Esophagus squamous epithelium (tissue), 5 donors: ENCODE data around the gene NLN. TPM values are rescaled to one million over a fixed set of nuclear protein-coding genes. Genes with fewer than 3 reads are reported as not detected.

ENCODE experiments used
- DNase-seq: peaks from one replicate; lab custom pipeline; 2025; lab: John Stamatoyannopoulos, UW
- H3K27ac ChIP-seq, 4 donors: fragments of 200-600 bp; sonication (generic); one replicate each; pipeline ENCODE4 v1.5.1; 2016 to 2019; ENCODE audit warnings: mild to moderate bottlenecking in 1 of 4
- H3K27me3 ChIP-seq, 4 donors: fragments of 200-600 bp; sonication (generic); 1 replicate in 3 of 4; 2 replicates in 1 of 4; pipeline versions ENCODE4 v1.5.1 to v1.6.0; 2017 to 2021; ENCODE audit warnings: antibody characterized with exemption in 1 of 4
- H3K36me3 ChIP-seq, 3 donors: fragments of 200-600 bp; sonication (generic); one replicate each; pipeline ENCODE4 v1.5.1; 2016 to 2019
- H3K4me1 ChIP-seq, 3 donors: fragments of 200-600 bp; sonication (generic); one replicate each; pipeline ENCODE4 v1.5.1; 2017 to 2019
- H3K4me3 ChIP-seq, 4 donors: fragments of 200-600 bp; sonication (generic); 1 replicate in 3 of 4; 2 replicates in 1 of 4; pipeline ENCODE4 v1.5.1; 2016 to 2019; ENCODE audit warnings: mild to moderate bottlenecking in 2 of 4, moderate library complexity in 1 of 4
- H3K9me3 ChIP-seq, 3 donors: fragments of 200-600 bp; sonication (generic); one replicate each; pipeline ENCODE4 v1.5.1; 2016 to 2019
- POLR2A ChIP-seq, 4 donors: fragments of 450-650 bp; IDR thresholded peaks; one replicate each; pipeline ENCODE4 v1.6.1; 2017; ENCODE audit warnings: antibody characterized with exemption in 4 of 4, mild to moderate bottlenecking in 4 of 4, moderate library complexity in 3 of 4
- WGBS, 2 donors: methylation state at CpG; one replicate each; pipeline ENCODE4 v1.1.5; 2018; 5-methylcytosine and 5-hydroxymethylcytosine counted together
- intact Hi-C: fragments of 100-400 bp; cut with DNase I; formaldehyde crosslinking; loops from one replicate; pipeline ENCODE4 v1.15.0; 2022
- total RNA-seq, 4 donors: library from RNA; depleted of rRNA; stranded (reverse); fragments of >200 nt; gene quantifications; one replicate each; pipeline ENCODE4 v1.1.0, GENCODE V29; 2016
- TF ChIP-seq, protein P1 (sequence below), 6 experiments: fragments of 450-650 bp in 4 of 6; fragments of 200-600 bp in 2 of 6; sonication (generic) in 2 of 6; IDR thresholded peaks; one replicate each; pipeline ENCODE4 v1.5.1; 2016 to 2019; ENCODE audit warnings: antibody characterized with exemption in 6 of 6, mild to moderate bottlenecking in 4 of 6, moderate library complexity in 4 of 6
- donor health status: DM: yes; HTN: yes; CAD: no.

NLN gene
- total RNA-seq, 4 donors from 2014 or later = 4.9 to 22.1 (median 19.2) TPM

DNA sequence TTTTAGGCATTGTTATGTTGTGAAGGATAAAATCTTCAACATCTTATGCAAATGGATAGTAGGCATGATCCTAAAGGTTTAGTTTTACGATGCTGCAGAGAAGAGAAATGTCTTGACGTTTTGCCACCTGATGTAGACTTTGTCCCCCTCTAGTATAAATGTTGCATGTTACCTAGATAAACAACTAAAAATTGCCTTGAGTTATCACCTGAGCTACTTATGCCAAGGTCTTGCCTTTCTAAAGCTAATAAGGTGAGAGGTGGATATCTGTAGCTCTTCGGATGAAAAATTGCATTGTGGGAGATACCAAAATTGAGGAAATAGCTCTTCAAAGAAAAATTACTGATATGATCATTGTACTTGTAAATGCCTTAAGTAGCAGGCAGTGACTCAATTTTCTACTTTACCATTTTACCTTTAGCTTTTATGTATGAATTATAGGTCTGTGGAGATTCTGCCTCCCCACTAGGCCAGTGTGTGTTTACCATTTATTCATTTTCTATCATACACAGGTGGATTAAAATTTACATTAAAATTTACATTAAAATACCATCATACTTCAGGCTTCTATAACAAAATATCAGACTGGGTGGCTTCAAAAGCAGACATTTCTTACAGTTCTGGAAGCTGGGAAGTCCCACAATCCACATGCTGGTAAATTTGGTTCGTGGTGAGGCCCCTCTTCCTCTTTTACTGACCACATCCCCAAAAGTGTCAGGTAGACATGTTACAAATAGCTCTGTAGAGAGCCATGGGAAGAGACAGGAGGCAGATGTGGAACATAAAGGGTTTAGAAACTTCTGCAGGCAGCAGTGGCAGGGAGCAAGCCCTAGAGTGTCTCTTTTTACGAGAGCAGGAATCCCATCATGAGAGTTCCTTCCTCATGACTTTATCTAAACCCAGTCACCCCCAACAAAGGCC is 103.7 kb downstream of the NLN start:
- Histone ChIP-seq H3K27me3 (no peaks in the 10 kb centered on the region), H3K4me3 (no peak overlapping the region), H3K36me3 (no peaks in the 10 kb centered on the region), H3K27ac (no peak overlapping the region), H3K4me1 (no peaks in the 10 kb centered on the region), H3K9me3 (no peaks in the 10 kb centered on the region)
- intact Hi-C loops = no loop called here
- TF ChIP-seq POLR2A (IDR thresholded peaks at IDR 0.05) = no peak
- WGBS, 2 donors = 72 to 88% methylated on average over 5 of the region's 5 CpGs
- no peak for DNase-seq

DNA sequence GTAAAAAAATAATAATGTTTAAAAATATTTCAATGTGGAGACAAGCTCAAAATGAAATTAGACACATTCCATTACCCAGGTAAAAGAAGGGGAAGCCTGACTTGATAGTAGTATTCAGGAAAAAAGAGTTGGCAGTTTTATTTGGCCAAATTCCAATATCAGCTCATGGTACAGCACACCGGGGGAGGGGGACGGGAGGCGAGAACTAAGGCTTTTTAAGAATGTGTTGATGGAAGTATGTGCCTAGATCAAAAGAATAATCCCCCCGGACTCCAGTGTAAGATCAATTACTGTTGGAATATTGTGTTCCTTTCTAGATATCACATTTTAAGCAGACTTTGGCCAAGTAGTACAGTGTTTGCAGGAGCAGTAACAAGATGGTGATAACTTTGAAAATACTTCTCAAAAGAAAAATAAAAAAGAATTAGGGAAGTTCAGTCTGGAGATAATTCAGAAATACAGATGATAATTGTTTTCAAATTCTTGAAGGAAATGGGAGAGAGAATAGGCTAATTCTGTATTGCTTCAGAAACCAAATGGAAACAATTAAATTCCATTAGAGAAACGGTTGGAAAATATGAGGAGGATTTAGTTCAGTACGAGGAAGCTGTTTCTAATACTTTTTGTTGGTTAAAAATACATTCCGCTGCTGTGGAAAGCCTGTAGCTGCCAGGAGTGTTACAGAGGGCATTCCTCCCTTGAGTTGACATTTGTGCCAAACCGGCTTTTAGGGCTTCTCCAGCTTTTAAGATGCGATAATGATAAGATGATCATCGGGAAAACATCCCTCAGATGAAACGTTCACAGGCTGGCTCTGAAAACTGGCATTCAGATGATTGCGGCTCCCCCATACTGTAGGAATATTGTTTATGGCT is 106.3 kb downstream of the NLN start:
- Histone ChIP-seq H3K9me3 (no peaks in the 10 kb centered on the region), H3K4me3 (no peak overlapping the region), H3K27ac (no peak overlapping the region), H3K4me1 (no peaks in the 10 kb centered on the region), H3K27me3 (no peaks in the 10 kb centered on the region), H3K36me3 (no peaks in the 10 kb centered on the region)
- WGBS, 2 donors = 63 to 64% methylated on average over 12 of the region's 12 CpGs
- DNase-seq = no peak
- intact Hi-C loops = no loop called here
- TF ChIP-seq, protein P1, sequence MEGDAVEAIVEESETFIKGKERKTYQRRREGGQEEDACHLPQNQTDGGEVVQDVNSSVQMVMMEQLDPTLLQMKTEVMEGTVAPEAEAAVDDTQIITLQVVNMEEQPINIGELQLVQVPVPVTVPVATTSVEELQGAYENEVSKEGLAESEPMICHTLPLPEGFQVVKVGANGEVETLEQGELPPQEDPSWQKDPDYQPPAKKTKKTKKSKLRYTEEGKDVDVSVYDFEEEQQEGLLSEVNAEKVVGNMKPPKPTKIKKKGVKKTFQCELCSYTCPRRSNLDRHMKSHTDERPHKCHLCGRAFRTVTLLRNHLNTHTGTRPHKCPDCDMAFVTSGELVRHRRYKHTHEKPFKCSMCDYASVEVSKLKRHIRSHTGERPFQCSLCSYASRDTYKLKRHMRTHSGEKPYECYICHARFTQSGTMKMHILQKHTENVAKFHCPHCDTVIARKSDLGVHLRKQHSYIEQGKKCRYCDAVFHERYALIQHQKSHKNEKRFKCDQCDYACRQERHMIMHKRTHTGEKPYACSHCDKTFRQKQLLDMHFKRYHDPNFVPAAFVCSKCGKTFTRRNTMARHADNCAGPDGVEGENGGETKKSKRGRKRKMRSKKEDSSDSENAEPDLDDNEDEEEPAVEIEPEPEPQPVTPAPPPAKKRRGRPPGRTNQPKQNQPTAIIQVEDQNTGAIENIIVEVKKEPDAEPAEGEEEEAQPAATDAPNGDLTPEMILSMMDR (IDR thresholded peaks at IDR 0.05) = no peak
- TF ChIP-seq POLR2A (IDR thresholded peaks at IDR 0.05) = no peak

DNA sequence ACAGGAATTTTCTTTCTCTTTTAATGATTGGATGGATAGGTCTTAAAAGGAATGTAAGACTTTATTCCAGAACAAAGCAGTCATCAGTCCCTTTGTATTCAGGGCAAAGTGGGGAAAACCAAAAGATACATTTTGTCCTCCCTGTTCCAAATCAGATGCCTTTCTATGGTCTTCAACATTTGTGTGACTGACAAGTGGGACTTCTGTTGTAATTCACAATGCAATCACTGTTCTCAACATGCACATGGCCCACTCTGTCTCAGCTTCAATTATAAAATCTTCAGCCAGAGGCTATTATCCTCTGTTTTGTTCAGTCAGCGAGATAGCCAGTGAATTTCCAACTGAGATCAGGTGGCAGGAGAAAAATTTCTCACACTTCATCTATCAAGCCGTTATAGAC is 108.9 kb downstream of the NLN start:
- intact Hi-C loops = no loop called here
- no peak overlapping the region for H3K4me3 ChIP-seq

DNA sequence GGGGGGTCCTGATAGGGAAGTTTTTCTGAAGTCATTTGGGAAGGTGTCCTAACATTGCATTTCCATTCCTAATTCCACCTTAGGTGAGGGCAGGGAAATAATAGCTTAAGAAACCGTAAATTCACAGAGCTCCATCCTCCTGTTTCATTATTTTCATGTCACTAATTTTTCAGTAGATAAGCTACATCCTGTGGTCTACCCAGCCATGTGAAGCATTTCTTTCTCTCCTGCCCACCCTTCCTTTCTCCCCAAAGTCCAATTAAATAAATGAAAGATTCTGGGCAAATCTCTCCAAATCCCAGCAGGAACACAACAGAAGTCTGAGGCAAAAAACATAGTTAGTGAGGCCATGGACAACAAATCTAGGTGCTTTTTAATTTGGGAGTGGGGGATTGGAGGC is 109.3 kb downstream of the NLN start:
- intact Hi-C loops = no loop called here
- no peaks in the 10 kb centered on the region for H3K27me3 ChIP-seq
- H3K4me1 ChIP-seq = no peaks in the 10 kb centered on the region
- DNase-seq = no peak
- H3K36me3 ChIP-seq = no peaks in the 10 kb centered on the region
- TF ChIP-seq POLR2A (IDR thresholded peaks at IDR 0.05) = no peak
- TF ChIP-seq, protein P1 (IDR thresholded peaks at IDR 0.05) = no peak
- H3K27ac ChIP-seq = no peak overlapping the region
- no peak overlapping the region for H3K4me3 ChIP-seq
- WGBS, 2 donors = 57 to 92% methylated on average over 1 of the region's 1 CpG
- no peaks in the 10 kb centered on the region for H3K9me3 ChIP-seq

More for the DNA sequence above, 108.9 kb downstream of the NLN start:
- H3K4me1 ChIP-seq = no peaks in the 10 kb centered on the region
- no peaks in the 10 kb centered on the region for H3K36me3 ChIP-seq
- H3K9me3 ChIP-seq = no peaks in the 10 kb centered on the region
- no peaks in the 10 kb centered on the region for H3K27me3 ChIP-seq
- 71 to 84% methylated on average over 2 of the region's 2 CpGs for whole genome bisulfite sequencing, 2 donors
- no peak for DNase-seq
- H3K27ac ChIP-seq = no peak overlapping the region
- TF ChIP-seq, protein P1 (IDR thresholded peaks at IDR 0.05) = no peak

DNA sequence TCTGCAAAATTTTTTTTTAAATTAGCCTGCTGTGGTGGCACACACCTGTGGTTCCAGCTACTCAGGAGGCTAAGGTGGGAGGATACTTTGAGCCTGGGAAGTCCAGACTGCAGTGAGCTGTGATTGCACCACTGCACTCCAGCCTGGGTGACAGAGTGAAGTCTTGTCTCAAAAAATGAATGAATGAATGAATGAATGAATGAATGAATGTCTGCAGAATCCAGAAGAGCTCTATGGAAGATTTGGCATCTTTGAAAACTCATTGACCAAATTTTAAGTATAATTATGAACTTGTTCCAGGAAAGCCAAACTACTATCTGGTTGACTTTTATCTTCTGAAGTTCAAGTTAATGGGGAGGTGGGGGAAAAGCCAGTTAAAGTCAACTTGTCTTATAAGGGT is 110.1 kb downstream of the NLN start:
- no peak for TF ChIP-seq POLR2A (IDR thresholded peaks at IDR 0.05)
- TF ChIP-seq, protein P1 (IDR thresholded peaks at IDR 0.05) = no peak
- Histone ChIP-seq H3K36me3 (no peaks in the 10 kb centered on the region), H3K4me3 (no peak overlapping the region), H3K27me3 (no peaks in the 10 kb centered on the region), H3K27ac (no peak overlapping the region), H3K9me3 (no peaks in the 10 kb centered on the region), H3K4me1 (no peaks in the 10 kb centered on the region)
- intact Hi-C loops = no loop called here
- no peak for DNase-seq
